ENCODE results near the gene EMILIN1.

EMILIN1 gene

DNA sequence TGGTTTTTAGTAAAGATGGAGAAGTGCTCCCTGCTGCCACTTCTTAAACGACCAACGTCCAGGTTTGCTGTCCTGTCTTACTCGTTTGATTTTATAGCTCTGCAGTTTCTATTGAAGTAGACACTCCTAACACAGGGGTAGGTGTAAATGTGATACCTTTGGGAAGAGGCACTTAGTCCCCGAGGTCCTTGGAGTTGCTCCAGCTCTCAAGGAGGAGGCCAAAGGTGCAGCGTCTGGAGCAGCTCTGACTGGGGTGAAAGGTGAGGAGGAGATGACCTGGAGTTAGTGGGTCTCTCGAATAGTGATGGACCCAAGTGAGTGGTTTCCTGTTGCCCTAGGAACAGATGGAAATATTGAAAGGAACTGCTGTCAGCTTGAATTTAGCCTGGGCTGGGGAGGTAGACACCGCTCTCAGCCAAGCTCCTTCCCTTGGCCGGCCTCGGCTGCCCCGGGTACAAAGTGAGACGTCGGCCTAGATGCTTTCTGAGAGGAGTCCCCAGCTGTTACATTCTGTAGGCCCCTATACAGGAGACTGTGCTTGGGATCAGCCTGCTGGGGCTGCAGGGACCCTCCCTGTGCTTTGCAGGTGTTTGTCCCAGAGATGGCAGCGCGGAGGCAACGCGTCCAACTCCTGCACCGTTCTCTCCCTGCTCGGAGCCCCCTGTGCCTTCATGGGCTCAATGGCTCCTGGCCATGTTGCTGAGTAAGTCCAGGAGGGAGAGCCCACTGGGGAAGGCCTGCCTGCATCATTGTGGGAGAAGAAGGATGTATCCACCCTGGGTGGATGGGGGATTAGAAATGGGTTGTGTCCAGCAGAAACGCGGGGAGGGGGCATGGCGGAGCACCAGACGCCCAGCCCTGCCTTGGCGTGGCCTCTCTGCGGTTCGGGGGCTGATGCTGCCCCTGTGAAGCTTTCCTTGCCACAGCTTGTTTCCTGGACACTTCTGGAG, 13.6 kb downstream of the EMILIN1 start:
- H3K4me3 ChIP-seq (ENCODE audit: low read length), result no peak overlapping the region
- DNase-seq (ENCODE audit: low read depth), result no peak
- TF ChIP-seq, protein P1, sequence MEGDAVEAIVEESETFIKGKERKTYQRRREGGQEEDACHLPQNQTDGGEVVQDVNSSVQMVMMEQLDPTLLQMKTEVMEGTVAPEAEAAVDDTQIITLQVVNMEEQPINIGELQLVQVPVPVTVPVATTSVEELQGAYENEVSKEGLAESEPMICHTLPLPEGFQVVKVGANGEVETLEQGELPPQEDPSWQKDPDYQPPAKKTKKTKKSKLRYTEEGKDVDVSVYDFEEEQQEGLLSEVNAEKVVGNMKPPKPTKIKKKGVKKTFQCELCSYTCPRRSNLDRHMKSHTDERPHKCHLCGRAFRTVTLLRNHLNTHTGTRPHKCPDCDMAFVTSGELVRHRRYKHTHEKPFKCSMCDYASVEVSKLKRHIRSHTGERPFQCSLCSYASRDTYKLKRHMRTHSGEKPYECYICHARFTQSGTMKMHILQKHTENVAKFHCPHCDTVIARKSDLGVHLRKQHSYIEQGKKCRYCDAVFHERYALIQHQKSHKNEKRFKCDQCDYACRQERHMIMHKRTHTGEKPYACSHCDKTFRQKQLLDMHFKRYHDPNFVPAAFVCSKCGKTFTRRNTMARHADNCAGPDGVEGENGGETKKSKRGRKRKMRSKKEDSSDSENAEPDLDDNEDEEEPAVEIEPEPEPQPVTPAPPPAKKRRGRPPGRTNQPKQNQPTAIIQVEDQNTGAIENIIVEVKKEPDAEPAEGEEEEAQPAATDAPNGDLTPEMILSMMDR (IDR thresholded peaks at IDR 0.05; ENCODE audit: insufficient read depth, low read depth, low read length, missing control alignments), result no peak

DNA sequence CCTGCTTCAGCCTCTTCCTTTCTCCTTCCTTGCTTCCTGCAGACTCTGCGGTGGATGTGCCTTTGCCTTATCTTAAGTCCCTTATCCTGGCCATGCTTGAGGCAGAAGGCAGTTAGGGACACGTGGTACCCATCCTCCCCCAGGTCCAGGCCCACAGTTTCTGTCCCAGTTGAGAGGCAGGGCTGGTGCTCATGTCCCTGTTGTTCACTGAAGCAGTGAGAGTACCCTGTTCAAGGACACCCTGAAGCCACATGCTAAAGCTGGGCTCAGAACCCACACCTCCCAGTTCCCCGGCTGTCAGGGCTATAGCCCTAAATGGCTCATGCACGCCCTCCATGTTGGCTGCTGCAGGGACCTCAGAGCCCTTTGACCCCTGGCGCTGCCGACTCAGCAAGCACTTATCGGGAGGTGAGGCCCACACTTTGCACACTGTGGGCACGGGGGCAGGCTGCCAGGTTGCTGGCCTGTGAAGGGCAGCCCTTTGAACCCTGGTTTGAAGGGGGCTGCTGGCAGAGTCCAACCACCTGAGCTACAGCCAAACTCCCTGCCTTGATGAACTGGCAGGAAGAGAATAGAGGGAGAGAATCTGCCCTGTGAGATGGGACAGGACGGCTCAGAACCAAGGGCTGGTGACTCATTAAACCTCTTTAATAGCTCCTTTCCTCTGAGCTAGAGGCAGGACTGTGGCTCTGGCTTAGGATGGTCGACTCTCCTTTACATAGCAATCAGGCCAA, 14.4 kb downstream of the EMILIN1 start:
- no peak for DNase-seq (ENCODE audit: low read depth)
- no peak overlapping the region for H3K4me3 ChIP-seq (ENCODE audit: low read length)
- TF ChIP-seq, protein P1 (IDR thresholded peaks at IDR 0.05; ENCODE audit: insufficient read depth, low read depth, low read length, missing control alignments), result no peak

DNA sequence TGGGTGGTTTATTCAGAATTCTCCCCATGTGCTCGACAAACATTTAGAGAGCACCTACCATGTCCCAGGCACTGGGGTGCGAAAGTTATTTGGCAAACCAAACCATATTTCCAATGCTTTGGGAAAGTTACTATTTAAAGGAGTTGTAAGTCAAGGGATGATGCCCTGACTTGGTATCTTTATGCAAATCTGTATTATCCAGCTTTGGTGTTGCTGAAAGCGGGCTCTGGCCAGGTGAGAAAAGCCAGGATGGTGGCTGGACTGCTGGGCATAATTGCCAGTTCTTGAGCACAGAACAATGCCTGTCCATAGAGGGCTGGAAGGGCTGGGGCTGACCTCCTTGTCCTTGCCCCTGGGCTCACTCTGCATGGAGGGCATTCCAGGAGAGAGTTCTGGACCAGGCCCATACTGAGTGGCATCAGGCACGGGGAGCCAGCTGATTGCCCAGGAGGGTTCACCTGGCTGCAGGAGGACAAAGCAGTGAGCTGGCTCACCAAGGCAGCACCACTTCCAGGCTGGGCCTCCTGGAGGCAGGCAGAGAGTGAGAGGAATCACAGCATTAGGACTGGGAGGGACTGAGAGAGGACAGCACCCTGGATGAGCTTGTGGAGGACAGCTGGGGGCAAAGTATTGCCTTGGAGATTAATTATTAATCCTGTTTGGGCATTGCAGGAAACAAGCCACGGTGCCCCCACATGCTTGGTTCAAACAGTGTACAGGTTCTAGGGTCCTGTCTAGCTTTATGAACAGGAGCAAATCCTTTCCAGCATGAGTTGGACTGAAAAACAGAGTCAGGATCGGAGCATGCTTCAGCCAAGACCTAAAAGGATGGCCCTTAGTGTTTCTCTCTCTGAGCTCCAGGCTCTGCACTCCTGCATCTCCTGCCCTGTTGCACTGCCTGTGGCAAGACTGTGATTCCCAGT, 15.3 kb downstream of the EMILIN1 start:
- TF ChIP-seq, protein P1 (IDR thresholded peaks at IDR 0.05; ENCODE audit: insufficient read depth, low read depth, low read length, missing control alignments), result no peak
- no peak for DNase-seq (ENCODE audit: low read depth)
- no peak overlapping the region for H3K4me3 ChIP-seq (ENCODE audit: low read length)

DNA sequence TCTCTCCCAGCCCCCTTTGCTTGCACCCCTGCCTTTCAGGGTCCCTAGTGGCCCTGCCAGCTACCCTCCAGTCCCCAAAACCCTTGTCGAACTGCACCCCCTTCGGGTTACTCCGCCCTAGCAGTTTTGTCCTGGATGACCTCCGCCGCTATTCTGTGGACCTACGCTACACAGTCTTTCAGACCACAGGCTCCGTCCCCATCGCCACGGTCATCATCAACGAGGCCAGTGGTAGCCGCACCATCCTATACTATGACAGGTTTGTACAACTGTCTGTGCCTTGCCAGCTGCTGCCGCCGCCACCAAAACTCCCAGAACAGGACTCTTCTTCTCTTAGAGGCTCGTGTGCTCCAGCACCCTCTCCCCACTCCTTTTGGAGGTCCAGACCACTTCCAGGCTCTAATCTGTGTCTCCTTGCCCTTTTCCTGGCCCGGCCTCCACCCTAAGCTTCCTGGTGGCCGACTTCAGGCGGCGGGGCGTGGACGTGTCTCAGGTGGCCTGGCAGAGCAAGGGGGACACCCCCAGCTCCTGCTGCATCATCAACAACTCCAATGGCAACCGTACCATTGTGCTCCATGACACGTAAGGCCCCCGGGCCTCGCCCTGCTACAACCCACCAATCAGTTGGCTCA, 16.1 kb downstream of the EMILIN1 start:
- DNase-seq (ENCODE audit: low read depth), result no peak
- TF ChIP-seq, protein P1 (IDR thresholded peaks at IDR 0.05; ENCODE audit: insufficient read depth, low read depth, low read length, missing control alignments), result no peak
- no peak overlapping the region for H3K4me3 ChIP-seq (ENCODE audit: low read length)

DNA sequence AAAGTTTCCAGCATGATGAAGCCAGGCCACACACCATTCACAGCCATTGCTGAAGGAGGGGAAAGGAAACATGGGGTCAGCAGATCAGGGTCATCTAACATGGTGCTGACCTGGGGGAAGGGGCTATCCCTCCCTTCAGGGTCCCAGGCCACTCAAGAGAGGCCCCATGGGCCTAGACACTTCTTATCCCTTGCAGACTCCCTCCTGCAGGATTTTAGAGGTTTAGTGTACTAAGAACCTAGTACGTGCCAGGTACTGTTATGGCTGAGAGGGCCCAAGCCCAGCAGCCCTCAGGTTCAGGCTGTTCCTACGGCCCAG, 17.0 kb downstream of the EMILIN1 start:
- no peak overlapping the region for H3K4me3 ChIP-seq (ENCODE audit: low read length)
- no peak for DNase-seq (ENCODE audit: low read depth)
- TF ChIP-seq, protein P1 (IDR thresholded peaks at IDR 0.05; ENCODE audit: insufficient read depth, low read depth, low read length, missing control alignments), result no peak
